Panc1 (cell line): ENCODE data around the gene NOXA1.
"Not testable (repeated sequence)": the region's sequence is repeated elsewhere in the genome, so short reads cannot be mapped to it uniquely, and the experiment has no call there.

ENCODE experiments used
- CTCF ChIP-seq: fragments of 450-650 bp; IDR thresholded peaks from 2 replicates; pipeline ENCODE4 v1.5.1; 2017; ENCODE audit warnings: mild to moderate bottlenecking
- POLR2AphosphoS5 ChIP-seq: IDR thresholded peaks from 2 replicates; pipeline ENCODE4 v1.6.1; 2012; ENCODE audit warnings: mild to moderate bottlenecking, low read depth, low read length, moderate library complexity
- REST ChIP-seq, 2 experiments: IDR thresholded peaks; 2 replicates each; pipeline ENCODE4 v1.6.1; 2011 to 2012; ENCODE audit warnings: low read depth in 2 of 2, control low read depth in 1 of 2, low read length in 1 of 2, mild to moderate bottlenecking in 1 of 2, moderate library complexity in 1 of 2; ENCODE audit not compliant: insufficient read depth in 1 of 2
- TCF7L2 ChIP-seq: IDR thresholded peaks from 2 replicates; pipeline ENCODE4 v1.6.1; 2011; ENCODE audit warnings: mild to moderate bottlenecking, low read depth, low read length, inconsistent platforms

GRCh38 chr9:137451264-137452005, 28.2 kb downstream of the NOXA1 start:
- not testable (repeated sequence) for TF ChIP-seq REST (IDR thresholded peaks at IDR 0.05; ENCODE audit: insufficient read depth in 1 of 2, low read depth in 2 of 2, low read length in 1 of 2); CTCF; POLR2AphosphoS5; TCF7L2
